Gastroesophageal sphincter (tissue), 3 donors: Measurements from ENCODE around the gene SFXN3.

ENCODE experiments used
- CTCF ChIP-seq, 4 experiments: fragments of 200-600 bp in 2 of 4; fragments of 450-650 bp in 2 of 4; sonication (generic) in 1 of 4; IDR thresholded peaks; one replicate each; pipeline ENCODE4 v1.5.1; 2017 to 2019; ENCODE audit warnings: antibody characterized with exemption in 4 of 4, mild to moderate bottlenecking in 2 of 4, moderate library complexity in 2 of 4
- POLR2A ChIP-seq, 2 donors: fragments of 450-650 bp; IDR thresholded peaks; one replicate each; pipeline ENCODE4 v1.6.1; 2017; ENCODE audit warnings: antibody characterized with exemption in 2 of 2, mild to moderate bottlenecking in 2 of 2, moderate library complexity in 1 of 2
- POLR2AphosphoS5 ChIP-seq: sonication (generic); formaldehyde crosslinking; IDR thresholded peaks from one replicate; pipeline ENCODE4 v1.6.1; 2017; ENCODE audit warnings: antibody characterized with exemption

GRCh38 chr10:101090597-101090996 is 59.6 kb downstream of the SFXN3 start:
- TF ChIP-seq CTCF (IDR thresholded peaks at IDR 0.05), result no peak
- TF ChIP-seq POLR2AphosphoS5, result no peak
- TF ChIP-seq POLR2A (IDR thresholded peaks at IDR 0.05), result no peak
